GM21825 (cell line): ENCODE results near the gene NNMT.

Experiments used
- ATAC-seq: cut with Tn5 transposase; IDR thresholded peaks from one replicate; pipeline ENCODE4 v1.9.1; 2021; ENCODE audit warnings: mild to moderate bottlenecking, moderate library complexity; ENCODE audit not compliant: unreplicated experiment

The NNMT gene

GRCh38 chr11:114295676-114296604, at the start of gene NNMT:
Gene NNMT (plus strand): TSS chr11:114296399. CDS start chr11:114296557, 158 bp downstream.
- ATAC-seq = no peak

- ATAC-seq = no peak
Observed at GRCh38 chr11:114247070-114247789, 49.0 kb upstream of the NNMT start.

GRCh38 chr11:114250180-114250579, 46.0 kb upstream of the NNMT start:
- no peak for ATAC-seq

GRCh38 chr11:114250993-114251814, 45.0 kb upstream of the NNMT start:
- no peak for ATAC-seq

- no peak for ATAC-seq
Observed at GRCh38 chr11:114251815-114252337, 44.3 kb upstream of the NNMT start.

GRCh38 chr11:114252767-114253166, 43.4 kb upstream of the NNMT start:
- ATAC-seq = no peak

- no peak for ATAC-seq
Observed at GRCh38 chr11:114253771-114254170, 42.4 kb upstream of the NNMT start.

- no peak for ATAC-seq
Observed at GRCh38 chr11:114254571-114255146, 41.5 kb upstream of the NNMT start.

- ATAC-seq = no peak
Observed at GRCh38 chr11:114255289-114255688, 40.9 kb upstream of the NNMT start.

- no peak for ATAC-seq
Observed at GRCh38 chr11:114256176-114256966, 39.8 kb upstream of the NNMT start.

GRCh38 chr11:114256967-114257286, 39.3 kb upstream of the NNMT start:
- no peak for ATAC-seq

- no peak for ATAC-seq
Observed at GRCh38 chr11:114257621-114258558, 38.3 kb upstream of the NNMT start.

- ATAC-seq = no peak
Observed at GRCh38 chr11:114258696-114259095, 37.5 kb upstream of the NNMT start.

GRCh38 chr11:114259124-114259526, 37.1 kb upstream of the NNMT start:
- ATAC-seq = no peak

- no peak for ATAC-seq
Observed at GRCh38 chr11:114259551-114259983, 36.6 kb upstream of the NNMT start.

GRCh38 chr11:114260077-114260476, 36.1 kb upstream of the NNMT start:
- no peak for ATAC-seq

GRCh38 chr11:114260483-114260882, 35.7 kb upstream of the NNMT start:
- no peak for ATAC-seq

GRCh38 chr11:114261791-114262190, 34.4 kb upstream of the NNMT start:
- ATAC-seq = no peak
